ENCODE measurements around the gene TLL2. TPM values are rescaled to one million over a fixed set of nuclear protein-coding genes. Genes with fewer than 3 reads are reported as not detected.

TLL2 gene
- total and polyA plus RNA-seq, 2 experiments from 2014 or later, result 2.6 to 3.0 TPM

- TF ChIP-seq ZNF462 (CRISPR knock-in tag; IDR thresholded peaks at IDR 0.05) (no peak), ETS1 (IDR thresholded peaks at IDR 0.05) (no peak), EZH2phosphoT487 (IDR thresholded peaks at IDR 0.05; ENCODE audit: unreplicated experiment) (no peak), EZH2 (IDR thresholded peaks at IDR 0.05; ENCODE audit: low read depth, unreplicated experiment) (no peak), POLR2AphosphoS5 (IDR thresholded peaks at IDR 0.05; ENCODE audit: low read depth) (no peak)
These were observed 43.5 kb downstream of the TLL2 start (continued) for GRCh38 chr10:96470116-96470743.

GRCh38 chr10:96468845-96469244 lies 44.9 kb downstream of the TLL2 start:
- no peak for DNase-seq (ENCODE audit: low spot score)
- Mint-ChIP-seq H3K36me3 (ENCODE audit: low read depth) (no peaks in the 10 kb centered on the region), H3K27me3 (ENCODE audit: insufficient read depth, low read depth, poor library complexity) (no peaks in the 10 kb centered on the region), H3K4me1 (peaks cover 29% of the 10 kb centered on the region), H3K9me3 (no peaks in the 10 kb centered on the region), H3K27ac (no peak overlapping the region), H3K4me3 (no peak overlapping the region)
- Histone ChIP-seq H3K4me2 (no peak overlapping the region), H3K4me3 (no peak overlapping the region), H3K4me1 (ENCODE audit: insufficient read depth) (peaks cover 13% of the 10 kb centered on the region; the same call in 1 of the 2 replicates), H3F3A (replicated peaks; ENCODE audit: low read depth) (no peaks in the 10 kb centered on the region), H2AFZ (no peak overlapping the region), H4K20me1 (replicated peaks; ENCODE audit: insufficient read depth) (no peaks in the 10 kb centered on the region), H3K9me2 (ENCODE audit: insufficient read depth) (no peaks in the 10 kb centered on the region), H3K79me2 (replicated peaks; ENCODE audit: insufficient read depth) (no peaks in the 10 kb centered on the region), H3K27ac (ENCODE audit: low read depth) (no peak overlapping the region), H3K27me3 (ENCODE audit: insufficient read depth) (no peaks in the 10 kb centered on the region), H3K36me3 (ENCODE audit: insufficient read depth) (no peaks in the 10 kb centered on the region)
- ATAC-seq, result no peak
- TF ChIP-seq ZNF462 (CRISPR knock-in tag; IDR thresholded peaks at IDR 0.05), result no peak
